Endothelial cell of coronary artery (primary cell): Measurements from ENCODE around the gene CDH26. TPM values are rescaled to one million over a fixed set of nuclear protein-coding genes. Genes with fewer than 3 reads are reported as not detected.

ENCODE experiments used
- total RNA-seq: library from RNA; depleted of rRNA; stranded (reverse); fragments of >200 nt; gene quantifications from 2 replicates; pipeline ENCODE4 v1.2.3, GENCODE V29; 2014

The CDH26 gene
- total RNA-seq: under 0.01 TPM in 1 of 2 replicates, not detected in the other

DNA sequence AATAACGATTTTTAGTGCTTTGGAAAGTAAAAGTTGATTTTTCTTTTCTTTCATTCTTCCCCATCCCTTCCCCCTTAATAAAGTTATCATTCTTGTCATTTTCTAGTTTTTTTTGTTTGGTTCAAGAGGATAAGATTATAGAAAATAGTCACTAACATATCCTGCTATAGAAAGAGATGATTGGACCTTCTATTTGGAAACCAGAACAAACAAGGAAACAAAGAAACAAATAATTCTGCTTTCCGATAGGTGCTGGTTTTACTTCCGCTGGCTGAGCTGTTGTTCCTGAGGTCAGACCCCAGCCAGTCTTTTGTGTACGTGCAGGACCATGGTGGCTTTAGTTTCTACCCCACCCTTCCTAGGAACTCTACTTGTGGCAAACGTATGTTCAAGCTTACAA lies at the start of gene CDH26:
Gene CDH26, plus strand, starts transcription at position 301 of the 400 bp plus-strand sequence. CDS start 304 bp downstream, outside the sequence.

DNA sequence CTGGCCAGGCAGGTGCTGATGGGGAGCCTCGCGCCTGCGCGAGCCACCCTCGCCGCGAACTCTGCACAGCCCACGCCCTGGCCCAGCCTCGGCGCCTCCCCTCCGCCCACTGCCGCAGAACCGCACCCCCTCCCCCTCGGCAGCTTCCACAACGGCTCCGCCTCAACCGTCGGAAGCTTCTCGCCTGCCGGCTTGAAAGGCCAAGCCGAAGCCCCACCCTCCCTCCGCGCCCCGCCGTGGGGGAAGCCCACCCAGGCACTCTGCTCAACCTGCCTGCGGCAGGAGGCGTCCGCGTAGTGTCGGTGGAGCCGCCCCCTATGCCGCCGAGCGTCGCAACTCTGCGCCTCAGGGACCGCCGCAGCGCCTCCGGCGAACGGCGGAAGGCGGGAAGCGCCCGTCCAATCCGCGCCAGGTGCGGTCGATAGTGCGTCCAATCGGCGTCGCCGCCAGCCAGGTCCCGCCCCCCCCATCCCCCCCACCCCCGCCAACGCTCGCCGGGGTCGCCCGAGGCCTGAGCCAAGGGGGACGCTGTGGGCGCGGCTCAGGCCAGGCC lies 24.9 kb upstream of the CDH26 start, which contains the start of gene SYCP2:
Gene SYCP2, minus strand, starts transcription at position 342 of the 553 bp plus-strand sequence. CDS start 11,224 bp downstream, outside the sequence.

DNA sequence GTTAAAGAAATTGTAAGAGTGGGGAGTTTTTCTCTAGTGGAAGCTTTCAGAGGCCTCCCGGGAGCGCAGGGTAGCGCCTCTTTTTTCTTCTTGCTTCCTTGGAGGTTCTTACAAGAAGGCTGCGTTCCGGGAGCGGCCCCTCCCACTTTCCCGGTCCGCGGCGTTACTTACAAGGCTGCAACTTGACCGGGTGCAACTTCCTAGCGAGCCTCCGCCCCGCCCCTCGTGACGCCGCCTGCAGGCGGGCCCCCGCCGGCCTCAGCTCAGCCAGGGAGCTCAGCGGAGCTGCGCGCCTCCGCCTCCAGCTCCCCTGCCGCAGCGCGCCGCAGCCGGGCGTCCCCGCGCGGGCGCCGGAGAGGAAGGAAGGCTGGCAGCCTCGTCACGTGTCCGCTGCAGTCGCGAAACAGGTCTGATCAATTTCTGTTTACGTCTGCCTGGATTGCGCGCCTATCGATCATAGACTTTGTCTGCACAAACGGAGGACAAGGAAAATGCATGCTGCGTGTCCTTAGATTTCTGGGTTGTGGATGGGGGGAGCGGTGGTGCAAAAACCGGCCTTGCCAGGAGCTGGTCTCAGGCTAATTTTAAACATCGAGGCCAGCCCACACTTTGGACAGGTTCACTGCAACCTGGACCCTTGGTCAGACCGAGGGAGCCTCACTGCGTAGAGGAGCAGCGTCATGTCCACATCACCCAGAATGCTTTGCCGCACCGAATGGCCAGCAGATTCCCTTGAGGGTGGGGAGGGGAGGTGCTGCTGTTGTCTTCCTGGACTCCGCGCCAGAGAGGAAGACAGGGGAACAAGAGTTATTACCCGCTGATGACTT lies 17.9 kb upstream of the CDH26 start, which contains the start of the genes FAM217B and PPP1R3D:
Gene FAM217B, plus strand, starts transcription at position 261 of the 827 bp plus-strand sequence. CDS start 3,555 bp downstream, outside the sequence.
Gene PPP1R3D, minus strand, starts transcription at position 177 of the 827 bp plus-strand sequence. CDS start 374 bp downstream, outside the sequence.

Other genes with a start within 250 kb of the CDH26 start
- gene SYCP2, start 24.8 kb upstream of the CDH26 start, total RNA-seq: 0.19 and 0.27 TPM in 2 replicates
- gene PPP1R3D, start 18.1 kb upstream of the CDH26 start, total RNA-seq: 5.2 and 6.2 TPM in 2 replicates
- gene FAM217B, start 18.0 kb upstream of the CDH26 start, total RNA-seq: 2.2 and 2.4 TPM in 2 replicates